GM20000 (cell line): ENCODE data around the gene TADA2A.
A peak's percentile ranks its signal among the peaks of the same experiment; 100 is the strongest.

Experiments
- DNase-seq: peaks from one replicate; pipeline ENCODE4 v3.0.0; 2012; ENCODE audit warnings: low spot score
- TF ChIP-seq, protein P1 (sequence below): IDR thresholded peaks from 2 replicates; pipeline ENCODE4 v1.5.1; 2012; ENCODE audit warnings: mild to moderate bottlenecking, control low read depth; ENCODE audit errors: extremely low read depth, missing control alignments

TADA2A gene

DNA sequence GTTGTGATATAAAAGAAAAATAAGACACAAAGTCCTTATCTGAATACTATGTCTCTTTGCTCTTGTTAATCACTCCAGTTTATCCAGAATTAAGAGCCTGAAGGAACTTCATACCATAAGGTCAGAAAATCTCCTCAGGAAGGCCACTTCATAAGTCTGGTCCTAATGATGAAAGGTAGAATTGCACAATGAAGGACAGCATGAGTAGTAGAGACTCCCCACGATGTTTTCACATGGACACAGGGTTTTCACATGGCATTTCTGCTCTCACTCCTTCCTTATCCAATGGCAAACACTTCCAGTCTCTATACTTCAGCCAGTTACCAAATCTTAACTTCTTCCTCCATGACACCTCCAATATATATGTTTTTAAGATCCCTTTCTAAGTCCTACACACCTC, 41.1 kb upstream of the TADA2A start:
- TF ChIP-seq, protein P1, sequence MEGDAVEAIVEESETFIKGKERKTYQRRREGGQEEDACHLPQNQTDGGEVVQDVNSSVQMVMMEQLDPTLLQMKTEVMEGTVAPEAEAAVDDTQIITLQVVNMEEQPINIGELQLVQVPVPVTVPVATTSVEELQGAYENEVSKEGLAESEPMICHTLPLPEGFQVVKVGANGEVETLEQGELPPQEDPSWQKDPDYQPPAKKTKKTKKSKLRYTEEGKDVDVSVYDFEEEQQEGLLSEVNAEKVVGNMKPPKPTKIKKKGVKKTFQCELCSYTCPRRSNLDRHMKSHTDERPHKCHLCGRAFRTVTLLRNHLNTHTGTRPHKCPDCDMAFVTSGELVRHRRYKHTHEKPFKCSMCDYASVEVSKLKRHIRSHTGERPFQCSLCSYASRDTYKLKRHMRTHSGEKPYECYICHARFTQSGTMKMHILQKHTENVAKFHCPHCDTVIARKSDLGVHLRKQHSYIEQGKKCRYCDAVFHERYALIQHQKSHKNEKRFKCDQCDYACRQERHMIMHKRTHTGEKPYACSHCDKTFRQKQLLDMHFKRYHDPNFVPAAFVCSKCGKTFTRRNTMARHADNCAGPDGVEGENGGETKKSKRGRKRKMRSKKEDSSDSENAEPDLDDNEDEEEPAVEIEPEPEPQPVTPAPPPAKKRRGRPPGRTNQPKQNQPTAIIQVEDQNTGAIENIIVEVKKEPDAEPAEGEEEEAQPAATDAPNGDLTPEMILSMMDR = no peak
- DNase-seq = no peak

GRCh38 chr17:37368577-37368976, 38.1 kb upstream of the TADA2A start:
- no peak for DNase-seq
- TF ChIP-seq, protein P1 = no peak

- TF ChIP-seq, protein P1 = peak; percentile 99
- peak; percentile 81 for DNase-seq
These were observed 33.0 kb upstream of the TADA2A start for GRCh38 chr17:37373530-37374159.

DNA sequence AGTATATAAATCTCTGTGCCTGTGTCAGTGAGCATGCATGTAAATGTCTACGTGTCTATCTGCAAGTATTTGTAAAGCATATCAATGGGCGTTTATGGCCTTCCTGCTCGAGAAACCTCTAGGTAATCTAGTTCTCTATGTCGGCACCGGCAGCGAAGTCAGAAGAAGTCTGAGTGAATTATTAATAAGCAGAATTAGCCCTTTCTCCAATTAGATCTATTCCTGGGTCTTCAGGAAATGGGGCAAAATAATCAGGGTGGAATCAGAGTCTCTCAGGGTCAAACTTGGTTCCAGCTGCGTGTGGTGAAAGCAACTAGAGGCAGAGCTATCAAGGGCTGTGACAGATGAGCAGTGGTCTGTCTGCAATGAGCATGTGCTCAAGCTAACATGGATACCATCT, 31.0 kb upstream of the TADA2A start, which contains the start of gene C17orf78:
TSS of gene C17orf78 (plus strand) at position 280 of the 400 bp plus-strand sequence. CDS start at position 388, 108 bp downstream.
- DNase-seq = no peak
- TF ChIP-seq, protein P1 = no peak

DNA sequence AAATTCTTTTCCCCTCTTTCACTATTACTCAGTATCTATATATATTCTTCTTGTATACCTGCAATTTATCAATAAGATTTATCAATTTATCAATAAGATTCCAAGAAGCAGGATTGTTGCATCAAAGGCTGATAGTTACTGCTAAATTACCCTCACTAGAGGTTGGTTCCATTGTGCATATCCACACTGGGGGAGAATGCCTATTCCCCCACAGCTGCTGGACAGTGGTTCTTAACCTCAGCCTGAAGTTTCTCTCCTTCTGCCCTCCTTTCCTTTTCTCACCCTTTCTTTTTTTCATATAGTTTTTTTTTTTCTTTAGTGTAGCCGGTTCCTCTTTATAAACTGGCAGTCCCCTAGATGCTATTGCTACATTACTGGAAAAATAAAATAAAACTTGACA, 24.6 kb upstream of the TADA2A start:
- DNase-seq = no peak
- TF ChIP-seq, protein P1 = no peak

DNA sequence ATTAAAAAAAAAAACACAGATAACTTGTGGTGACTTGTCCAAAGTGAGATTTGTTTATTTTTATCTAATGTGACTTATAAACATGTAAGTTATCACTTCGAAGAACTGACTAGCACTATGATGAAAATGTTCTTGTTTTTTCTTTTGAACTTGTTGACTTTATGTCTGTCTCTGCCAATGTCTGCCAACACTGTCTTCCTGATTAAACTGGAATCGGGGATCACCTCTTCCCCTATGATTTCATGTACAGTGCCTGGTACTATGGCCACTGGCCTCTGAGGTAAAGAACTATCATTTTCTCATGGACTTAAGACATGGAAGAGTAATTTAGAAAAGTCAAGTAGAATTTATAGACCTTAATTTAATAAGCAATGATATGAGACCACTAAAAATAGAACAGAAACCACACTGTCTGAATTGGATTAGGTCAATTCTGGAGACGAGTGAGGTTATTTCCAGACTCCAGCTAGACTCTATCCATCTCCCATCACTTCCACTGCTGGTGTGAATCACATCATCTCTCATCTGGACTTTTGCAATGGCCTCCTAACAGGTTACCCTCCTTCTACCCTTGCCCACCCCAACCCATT, 22.0 kb upstream of the TADA2A start:
- TF ChIP-seq, protein P1 = no peak
- DNase-seq = no peak

- TF ChIP-seq, protein P1 = no peak
- no peak for DNase-seq
These were observed 21.2 kb upstream of the TADA2A start for GRCh38 chr17:37385474-37385990.
